GM18508 (cell line): ENCODE measurements around the gene HCN1.
"Not testable (repeated sequence)": the region's sequence is repeated elsewhere in the genome, so short reads cannot be mapped to it uniquely, and the experiment has no call there.

Source experiments
- ATAC-seq: cut with Tn5 transposase; IDR thresholded peaks from one replicate; pipeline ENCODE4 v1.9.1; 2021; ENCODE audit warnings: moderate number of reproducible peaks; ENCODE audit not compliant: insufficient read depth, unreplicated experiment

The HCN1 gene

DNA sequence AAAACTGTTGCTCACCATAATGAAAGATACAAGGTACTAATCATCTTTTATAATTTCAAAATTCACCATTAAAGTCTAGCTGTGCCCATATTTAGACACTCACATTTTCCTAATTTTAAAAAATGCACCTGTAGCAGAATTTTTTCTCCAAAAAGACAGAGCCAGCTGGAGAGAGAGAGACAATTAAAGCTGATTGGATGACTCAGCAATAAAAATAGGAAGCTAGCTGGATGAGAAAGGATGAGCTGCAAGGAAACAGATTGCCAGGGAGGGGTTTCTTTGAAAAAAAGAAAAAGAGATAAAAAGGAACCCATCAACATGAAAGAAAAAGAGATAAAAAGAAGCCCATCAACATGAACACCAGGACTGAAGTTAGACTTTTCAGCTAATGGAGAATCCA is 73.8 kb downstream of the HCN1 start:
- ATAC-seq, result no peak

GRCh38 chr5:45617859-45618416 is 78.2 kb downstream of the HCN1 start:
- ATAC-seq, result no peak

- no peak for ATAC-seq
Measured at GRCh38 chr5:45609661-45610060, 86.5 kb downstream of the HCN1 start.

DNA sequence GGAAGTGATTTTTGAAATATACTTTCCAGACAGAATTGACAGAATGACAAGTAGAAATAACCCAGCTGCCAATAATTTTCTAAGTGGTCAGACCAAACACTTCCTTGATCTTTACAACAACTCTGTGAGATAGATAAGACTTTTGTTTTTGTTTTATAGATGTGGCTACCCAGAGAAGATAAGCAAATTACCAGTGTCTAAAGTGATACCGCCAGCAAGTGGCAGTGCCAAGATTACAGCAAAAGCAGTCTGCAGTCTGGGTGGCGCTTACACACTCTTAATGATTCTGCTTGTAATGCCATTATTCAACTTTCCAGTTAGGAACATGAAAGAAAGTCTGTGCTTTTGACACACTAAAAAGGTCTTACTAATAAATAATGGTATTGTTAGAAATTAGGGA is 92.1 kb downstream of the HCN1 start:
- no peak for ATAC-seq

GRCh38 chr5:45601424-45601823 is 94.8 kb downstream of the HCN1 start:
- no peak for ATAC-seq

- ATAC-seq, result no peak
Measured at GRCh38 chr5:45596320-45596719, 99.9 kb downstream of the HCN1 start.

DNA sequence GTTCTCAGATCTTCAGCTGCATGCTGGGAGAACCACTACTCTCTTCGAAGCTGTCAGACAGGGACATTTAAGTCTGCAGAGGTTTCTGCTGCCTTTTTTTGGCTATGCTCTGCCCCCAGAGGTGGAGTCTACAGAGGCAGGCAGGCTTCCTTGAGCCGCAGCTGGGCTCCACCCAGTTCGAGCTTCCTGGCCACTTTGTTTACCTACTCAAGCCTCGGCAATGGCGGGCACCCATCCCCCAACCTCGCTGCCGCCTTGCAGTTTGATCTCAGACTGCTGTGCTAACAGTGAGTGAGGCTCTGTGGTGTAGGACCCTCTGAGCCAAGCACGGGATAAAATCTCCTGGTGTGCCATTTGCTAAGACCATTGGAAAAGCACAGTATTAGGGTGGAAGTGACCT is 110.2 kb downstream of the HCN1 start:
- not testable (repeated sequence) for ATAC-seq

GRCh38 chr5:45578270-45578669 is 117.9 kb downstream of the HCN1 start:
- no peak for ATAC-seq

- ATAC-seq, result no peak
Measured at GRCh38 chr5:45568813-45569212, 127.4 kb downstream of the HCN1 start.

DNA sequence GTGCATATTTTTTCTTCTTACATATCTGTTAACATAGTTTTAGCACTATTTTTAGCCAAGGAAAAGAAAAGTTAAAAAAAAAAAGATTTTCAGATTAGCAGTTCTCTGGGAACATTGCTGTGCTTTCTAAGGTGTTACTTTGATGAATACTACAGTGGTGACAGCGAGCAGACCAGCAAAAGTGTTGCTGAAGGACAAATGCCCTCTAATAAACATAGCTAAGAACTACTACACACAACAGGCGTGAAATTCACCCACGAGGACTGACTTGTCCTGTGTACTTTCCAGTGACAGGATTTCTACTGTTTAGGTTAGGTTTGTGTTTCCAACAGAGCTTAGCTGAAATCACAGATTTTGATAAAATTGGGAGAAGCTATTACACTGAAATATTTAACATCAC is 153.8 kb downstream of the HCN1 start:
- ATAC-seq, result no peak

GRCh38 chr5:45533663-45534062 is 162.5 kb downstream of the HCN1 start:
- ATAC-seq, result no peak

GRCh38 chr5:45532826-45533624 is 163.2 kb downstream of the HCN1 start:
- no peak for ATAC-seq

DNA sequence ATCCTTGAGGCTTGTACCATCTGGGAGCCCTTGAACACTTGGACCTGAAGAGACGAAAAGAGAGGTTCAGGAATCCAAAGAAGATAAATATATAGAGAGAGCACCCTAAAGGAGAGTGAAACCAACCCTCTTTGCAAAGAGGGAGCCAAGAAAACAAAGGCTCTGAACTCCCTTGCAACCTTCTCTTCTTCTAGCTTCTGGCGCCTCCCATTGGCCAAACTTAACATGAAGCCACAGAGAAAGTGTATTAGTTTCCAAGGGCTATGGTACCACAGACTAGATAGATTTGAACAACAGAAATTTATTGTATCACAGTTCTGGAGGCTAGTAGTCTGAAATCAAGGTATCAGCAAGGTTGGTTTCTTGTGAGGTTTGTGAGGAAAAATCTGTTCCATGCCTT is 175.1 kb downstream of the HCN1 start:
- ATAC-seq, result no peak

GRCh38 chr5:45512521-45512920 is 183.7 kb downstream of the HCN1 start:
- no peak for ATAC-seq

DNA sequence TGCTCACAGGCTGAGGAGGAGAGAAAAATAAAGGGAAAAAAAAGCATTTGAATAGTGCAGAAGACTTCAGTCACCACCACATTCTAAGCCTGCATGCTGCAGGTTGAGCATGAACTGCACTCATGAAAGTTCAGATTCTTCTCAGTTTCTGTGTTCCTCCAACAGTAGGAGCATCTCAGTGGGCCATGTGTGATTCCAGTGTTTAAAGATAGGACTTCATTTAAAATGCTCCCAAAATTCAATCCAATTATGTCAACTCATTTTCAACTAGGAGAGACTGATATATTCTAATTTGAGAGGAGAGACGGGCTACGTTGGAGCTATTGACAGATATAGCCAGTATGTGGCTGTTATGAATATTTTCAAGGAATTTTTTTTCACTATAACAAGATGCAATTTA is 186.8 kb downstream of the HCN1 start:
- no peak for ATAC-seq

DNA sequence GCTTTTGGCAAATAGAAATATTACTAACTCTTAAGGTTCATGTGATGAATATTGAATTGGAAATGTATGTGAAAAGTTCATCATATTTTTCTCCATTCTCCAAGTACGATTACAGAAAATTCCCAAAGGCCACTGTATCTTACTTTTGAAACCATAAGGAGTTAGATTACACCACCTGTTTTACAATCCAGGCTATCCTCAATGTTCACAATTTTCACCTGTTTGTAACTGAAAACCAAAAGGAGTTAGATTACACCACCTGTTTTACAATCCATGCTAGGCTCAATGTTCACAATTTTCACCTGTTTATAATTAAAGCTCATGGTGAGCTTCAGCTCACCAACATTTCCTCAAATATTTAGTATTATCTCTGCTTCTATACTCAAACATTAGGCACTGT is 188.0 kb downstream of the HCN1 start:
- ATAC-seq, result no peak

DNA sequence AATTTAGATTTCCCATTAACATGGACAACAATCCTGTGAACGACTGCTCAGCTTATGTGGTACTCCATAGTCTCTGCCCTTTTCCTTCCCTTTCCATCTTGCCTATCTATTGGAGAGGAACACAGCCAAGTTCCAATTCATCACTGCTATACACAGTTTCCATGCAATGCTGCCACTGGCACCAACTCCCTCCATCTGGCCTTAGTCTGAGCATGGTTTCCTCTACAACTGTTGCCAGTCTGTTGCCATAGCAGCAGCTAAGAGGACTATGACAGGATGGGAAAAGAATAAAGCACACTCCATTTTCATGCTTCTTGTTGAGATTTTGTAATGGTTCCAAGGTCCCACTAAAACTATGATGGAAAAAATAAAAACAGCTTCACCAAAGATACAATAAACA is 189.0 kb downstream of the HCN1 start:
- no peak for ATAC-seq

GRCh38 chr5:45499006-45499405 is 197.2 kb downstream of the HCN1 start:
- not testable (repeated sequence) for ATAC-seq

- no peak for ATAC-seq
Measured at GRCh38 chr5:45491368-45491767, 204.8 kb downstream of the HCN1 start.

GRCh38 chr5:45484781-45485180 is 211.4 kb downstream of the HCN1 start:
- ATAC-seq, result no peak

- no peak for ATAC-seq
Measured at GRCh38 chr5:45454114-45454513, 242.1 kb downstream of the HCN1 start.

DNA sequence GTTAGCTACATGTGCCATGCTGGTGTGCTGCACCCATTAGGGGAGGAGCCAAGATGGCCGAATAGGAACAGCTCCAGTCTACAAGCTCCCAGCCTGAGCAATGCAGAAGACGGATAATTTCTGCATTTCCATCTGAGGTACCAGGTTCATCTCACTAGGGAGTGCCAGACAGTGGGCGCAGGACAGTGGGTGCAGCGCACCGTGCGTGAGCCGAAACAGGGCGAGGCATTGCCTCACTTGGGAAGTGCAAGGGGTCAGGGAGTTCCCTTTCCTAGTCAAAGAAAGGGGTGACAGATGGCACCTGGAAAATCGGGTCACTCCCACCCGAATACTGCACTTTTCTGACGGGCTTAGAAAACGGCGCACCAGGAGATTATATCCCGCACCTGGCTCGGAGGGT is 251.3 kb downstream of the HCN1 start:
- ATAC-seq, result not testable (repeated sequence)
